ENCODE data around the gene JPH4.

GRCh38 chr14:23530375-23531055 lies 48.1 kb downstream of the JPH4 start:
- TF ChIP-seq, protein P1, sequence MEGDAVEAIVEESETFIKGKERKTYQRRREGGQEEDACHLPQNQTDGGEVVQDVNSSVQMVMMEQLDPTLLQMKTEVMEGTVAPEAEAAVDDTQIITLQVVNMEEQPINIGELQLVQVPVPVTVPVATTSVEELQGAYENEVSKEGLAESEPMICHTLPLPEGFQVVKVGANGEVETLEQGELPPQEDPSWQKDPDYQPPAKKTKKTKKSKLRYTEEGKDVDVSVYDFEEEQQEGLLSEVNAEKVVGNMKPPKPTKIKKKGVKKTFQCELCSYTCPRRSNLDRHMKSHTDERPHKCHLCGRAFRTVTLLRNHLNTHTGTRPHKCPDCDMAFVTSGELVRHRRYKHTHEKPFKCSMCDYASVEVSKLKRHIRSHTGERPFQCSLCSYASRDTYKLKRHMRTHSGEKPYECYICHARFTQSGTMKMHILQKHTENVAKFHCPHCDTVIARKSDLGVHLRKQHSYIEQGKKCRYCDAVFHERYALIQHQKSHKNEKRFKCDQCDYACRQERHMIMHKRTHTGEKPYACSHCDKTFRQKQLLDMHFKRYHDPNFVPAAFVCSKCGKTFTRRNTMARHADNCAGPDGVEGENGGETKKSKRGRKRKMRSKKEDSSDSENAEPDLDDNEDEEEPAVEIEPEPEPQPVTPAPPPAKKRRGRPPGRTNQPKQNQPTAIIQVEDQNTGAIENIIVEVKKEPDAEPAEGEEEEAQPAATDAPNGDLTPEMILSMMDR (IDR thresholded peaks at IDR 0.05), result no peak
- TF ChIP-seq POLR2A (IDR thresholded peaks at IDR 0.05), result no peak

Data from body of pancreas (tissue), 4 donors.